Measurements from ENCODE around the gene STON1.
"Not testable (repeated sequence)": the region's sequence is repeated elsewhere in the genome, so short reads cannot be mapped to it uniquely, and the experiment has no call there.

The STON1 gene

GRCh38 chr2:48620604-48621003 is 90.7 kb downstream of the STON1 start:
- no peak for DNase-seq (ENCODE audit: low read depth)

- not testable (repeated sequence) for DNase-seq (ENCODE audit: low read depth)
These were observed 92.7 kb downstream of the STON1 start for GRCh38 chr2:48622691-48623090.

GRCh38 chr2:48624696-48625095 is 94.7 kb downstream of the STON1 start:
- no peak for DNase-seq (ENCODE audit: low read depth)

- no peak for DNase-seq (ENCODE audit: low read depth)
These were observed 96.1 kb downstream of the STON1 start for GRCh38 chr2:48626047-48626446.

DNA sequence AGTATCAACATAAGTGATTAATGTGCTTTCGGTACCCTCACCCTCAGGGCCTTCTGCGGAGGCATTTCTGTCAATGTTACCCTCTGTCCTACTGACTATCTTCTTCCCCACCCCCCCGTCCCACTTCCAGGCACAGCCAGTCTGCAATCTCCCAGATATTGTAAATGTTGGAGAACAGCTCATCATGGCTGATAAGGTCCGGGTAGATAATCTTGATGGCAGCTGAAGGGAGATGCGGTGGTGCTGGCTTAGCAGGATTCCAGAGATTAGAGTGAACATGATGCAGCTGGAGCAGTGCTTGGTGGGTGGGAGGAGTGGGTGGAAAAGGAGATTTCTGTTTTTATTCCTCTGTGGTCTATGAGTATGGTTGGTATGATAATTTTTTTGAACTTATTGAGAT is 103.2 kb downstream of the STON1 start:
- peak; percentile 5 for DNase-seq (ENCODE audit: low read depth)

DNA sequence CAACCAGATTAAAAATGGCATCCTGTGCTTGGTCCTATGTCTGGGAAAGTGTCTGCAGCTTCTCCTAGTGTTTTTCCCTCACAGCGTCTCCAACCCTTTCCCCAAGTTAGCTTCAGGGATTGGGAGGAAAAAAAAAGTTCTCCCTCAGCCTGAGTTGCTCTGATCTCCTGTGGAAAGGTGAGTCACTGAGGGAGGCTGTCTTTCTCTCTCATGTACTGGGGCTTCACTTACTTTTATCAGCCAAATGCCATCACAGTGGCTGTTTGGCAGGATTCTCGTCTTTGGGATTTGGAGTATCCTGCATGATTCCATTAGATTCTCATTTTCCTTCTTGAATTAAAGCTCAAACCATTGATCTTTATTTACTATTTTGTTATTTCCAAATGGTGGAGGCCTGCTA is 105.8 kb downstream of the STON1 start:
- DNase-seq (ENCODE audit: low read depth): no peak

GRCh38 chr2:48638261-48638660 is 108.3 kb downstream of the STON1 start:
- no peak for DNase-seq (ENCODE audit: low read depth)
